Smooth muscle cell (in vitro differentiated cells): ENCODE results near the gene COL1A1. TPM values are rescaled to one million over a fixed set of nuclear protein-coding genes. Genes with fewer than 3 reads are reported as not detected.
A peak's percentile ranks its signal among the peaks of the same experiment; 100 is the strongest.

Source experiments
- DNase-seq: peaks from one replicate; lab custom pipeline; 2025; ENCODE audit not compliant: unreplicated experiment; lab: John Stamatoyannopoulos, UW
- H2AFZ ChIP-seq: fragments of 200-600 bp; sonication (generic); 2 replicates; pipeline ENCODE4 v1.6.0; 2016; ENCODE audit warnings: antibody characterized with exemption, low read depth, mild to moderate bottlenecking
- H3F3A ChIP-seq: fragments of 200-600 bp; sonication (generic); 2 replicates; pipeline ENCODE4 v1.6.0; 2017; ENCODE audit warnings: antibody characterized with exemption, low read depth
- H3K27ac ChIP-seq: fragments of 200-600 bp; sonication (generic); 2 replicates; pipeline ENCODE4 v1.5.1; 2016; ENCODE audit warnings: low read depth, mild to moderate bottlenecking
- H3K27me3 ChIP-seq: fragments of 200-600 bp; sonication (generic); 2 replicates; pipeline ENCODE4 v1.6.1; 2016; ENCODE audit warnings: low read depth, mild to moderate bottlenecking
- H3K36me3 ChIP-seq: fragments of 200-600 bp; sonication (generic); 2 replicates; pipeline ENCODE4 v1.5.1; 2016; ENCODE audit warnings: low read depth
- H3K4me1 ChIP-seq: fragments of 200-600 bp; sonication (generic); 2 replicates; pipeline ENCODE4 v1.5.1; 2016; ENCODE audit warnings: low read depth
- H3K4me2 ChIP-seq: fragments of 200-600 bp; sonication (generic); 2 replicates; pipeline ENCODE4 v1.6.0; 2016; ENCODE audit warnings: mild to moderate bottlenecking
- H3K4me3 ChIP-seq: fragments of 200-600 bp; sonication (generic); 2 replicates; pipeline ENCODE4 v1.5.1; 2016; ENCODE audit warnings: mild to moderate bottlenecking
- H3K79me2 ChIP-seq: fragments of 200-600 bp; sonication (generic); 2 replicates; pipeline ENCODE4 v1.6.0; 2016; ENCODE audit warnings: low read depth, mild to moderate bottlenecking
- H3K9ac ChIP-seq: fragments of 200-600 bp; sonication (generic); 2 replicates; pipeline ENCODE4 v1.6.0; 2016; ENCODE audit warnings: low read depth
- H3K9me3 ChIP-seq: fragments of 200-600 bp; sonication (generic); replicated peaks from 2 replicates; pipeline ENCODE4 v1.5.1; 2016; ENCODE audit warnings: low read depth
- H4K20me1 ChIP-seq: fragments of 200-600 bp; sonication (generic); 2 replicates; pipeline ENCODE4 v1.6.0; 2016; ENCODE audit warnings: low read depth
- CTCF ChIP-seq: fragments of 200-600 bp; sonication (generic); IDR thresholded peaks from 2 replicates; pipeline ENCODE4 v1.5.1; 2017; ENCODE audit warnings: borderline replicate concordance, mild to moderate bottlenecking, antibody characterized with exemption; ENCODE audit not compliant: insufficient read depth, poor library complexity, severe bottlenecking
- WGBS: methylation state at CpG from one replicate; pipeline ENCODE4 v1.1.7; 2016; ENCODE audit warnings: low lambda C conversion rate; 5-methylcytosine and 5-hydroxymethylcytosine counted together
- polyA plus RNA-seq: library from polyadenylated mRNA; unstranded; fragments of >200 nt; fragmentation: Nextera tagmentation; extraction: Ambion mirVana; gene quantifications from 2 replicates; pipeline ENCODE4 v1.2.1, GENCODE V29; 2016
- total RNA-seq: library from RNA; depleted of rRNA; stranded (reverse); fragments of >200 nt; gene quantifications from 2 replicates; pipeline ENCODE4 v1.2.3, GENCODE V29; 2014

Gene COL1A1
- total and polyA plus RNA-seq, 2 experiments from 2014 or later = 4,141 to 25,649 TPM

- H3K4me2 ChIP-seq = no peak overlapping the region
- peaks cover 8% of the 10 kb centered on the region for H3K4me1 ChIP-seq
- WGBS = 71% methylated on average over 24 of the region's 24 CpGs
- H3K4me3 ChIP-seq = no peak overlapping the region
- DNase-seq = no peak
- no peaks in the 10 kb centered on the region for H3K79me2 ChIP-seq
- peak overlapping the region; percentile 99 for H3K27ac ChIP-seq
- no peak overlapping the region for H3K9ac ChIP-seq
- no peak overlapping the region for H2AFZ ChIP-seq
- no peaks in the 10 kb centered on the region for H3K9me3 ChIP-seq
- peaks cover 100% of the 10 kb centered on the region for H4K20me1 ChIP-seq
- H3K36me3 ChIP-seq = no peaks in the 10 kb centered on the region
- TF ChIP-seq CTCF = no peak
- H3F3A ChIP-seq = peaks cover 72% of the 10 kb centered on the region
- H3K27me3 ChIP-seq = no peaks in the 10 kb centered on the region
Observed at GRCh38 chr17:50186661-50187393, 14.6 kb downstream of the COL1A1 start.

DNA sequence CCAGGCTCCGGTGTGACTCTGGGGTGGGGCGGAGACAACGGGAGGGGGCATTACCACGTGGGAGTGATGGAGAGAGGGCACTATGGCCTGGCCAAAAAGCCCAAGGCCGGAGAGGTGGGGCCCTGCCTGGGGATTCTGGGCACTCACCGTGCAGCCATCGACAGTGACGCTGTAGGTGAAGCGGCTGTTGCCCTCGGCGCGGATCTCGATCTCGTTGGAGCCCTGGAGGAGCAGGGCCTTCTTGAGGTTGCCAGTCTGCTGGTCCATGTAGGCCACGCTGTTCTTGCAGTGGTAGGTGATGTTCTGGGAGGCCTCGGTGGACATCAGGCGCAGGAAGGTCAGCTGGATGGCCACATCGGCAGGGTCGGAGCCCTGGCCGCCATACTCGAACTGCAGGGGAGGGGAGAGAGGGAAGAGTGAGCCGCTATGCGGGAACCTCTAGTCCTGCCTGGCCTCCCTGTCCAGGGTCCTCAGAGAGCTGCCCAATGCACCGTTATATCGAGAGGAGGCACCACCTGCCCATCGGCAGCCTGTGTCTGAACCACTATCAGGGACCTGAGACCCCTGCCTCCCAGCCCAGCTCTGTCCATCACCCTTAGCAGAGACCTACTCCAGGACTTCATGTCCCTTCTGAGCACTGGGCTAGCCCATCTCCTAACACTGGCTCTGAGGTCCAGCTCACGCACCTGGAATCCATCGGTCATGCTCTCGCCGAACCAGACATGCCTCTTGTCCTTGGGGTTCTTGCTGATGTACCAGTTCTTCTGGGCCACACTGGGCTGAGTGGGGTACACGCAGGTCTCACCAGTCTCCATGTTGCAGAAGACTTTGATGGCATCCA is 15.6 kb downstream of the COL1A1 start:
- no peak for TF ChIP-seq CTCF
- Histone ChIP-seq H3K36me3 (no peaks in the 10 kb centered on the region), H3K4me3 (no peak overlapping the region), H2AFZ (no peak overlapping the region), H3K9ac (no peak overlapping the region), H3K27ac (peak overlapping the region; percentile 99), H3K79me2 (no peaks in the 10 kb centered on the region), H3F3A (peaks cover 68% of the 10 kb centered on the region), H3K4me2 (no peak overlapping the region), H3K9me3 (no peaks in the 10 kb centered on the region), H3K4me1 (peaks cover 8% of the 10 kb centered on the region), H4K20me1 (peaks cover 100% of the 10 kb centered on the region), H3K27me3 (no peaks in the 10 kb centered on the region)
- DNase-seq = no peak
- WGBS = 80% methylated on average over 27 of the region's 31 CpGs

GRCh38 chr17:50184611-50185398 is 16.6 kb downstream of the COL1A1 start:
- H3F3A ChIP-seq = peaks cover 58% of the 10 kb centered on the region
- no peak overlapping the region for H3K4me2 ChIP-seq
- no peaks in the 10 kb centered on the region for H3K9me3 ChIP-seq
- H3K4me3 ChIP-seq = no peak overlapping the region
- no peak for TF ChIP-seq CTCF
- H3K4me1 ChIP-seq = peaks cover 8% of the 10 kb centered on the region
- peak overlapping the region; percentile 84 for H3K27ac ChIP-seq
- H2AFZ ChIP-seq = no peak overlapping the region
- no peaks in the 10 kb centered on the region for H3K36me3 ChIP-seq
- no peak overlapping the region for H3K9ac ChIP-seq
- no peaks in the 10 kb centered on the region for H3K79me2 ChIP-seq
- no peak for DNase-seq
- peaks cover 89% of the 10 kb centered on the region for H4K20me1 ChIP-seq
- no peaks in the 10 kb centered on the region for H3K27me3 ChIP-seq
- 56% methylated on average over 19 of the region's 19 CpGs for WGBS
